ENCODE measurements around the gene DCP1B. TPM values are rescaled to one million over a fixed set of nuclear protein-coding genes. Genes with fewer than 3 reads are reported as not detected.

DCP1B gene
- total and polyA plus RNA-seq, 12 donors: 12.4 to 47.9 (median 28.5) TPM

DNA sequence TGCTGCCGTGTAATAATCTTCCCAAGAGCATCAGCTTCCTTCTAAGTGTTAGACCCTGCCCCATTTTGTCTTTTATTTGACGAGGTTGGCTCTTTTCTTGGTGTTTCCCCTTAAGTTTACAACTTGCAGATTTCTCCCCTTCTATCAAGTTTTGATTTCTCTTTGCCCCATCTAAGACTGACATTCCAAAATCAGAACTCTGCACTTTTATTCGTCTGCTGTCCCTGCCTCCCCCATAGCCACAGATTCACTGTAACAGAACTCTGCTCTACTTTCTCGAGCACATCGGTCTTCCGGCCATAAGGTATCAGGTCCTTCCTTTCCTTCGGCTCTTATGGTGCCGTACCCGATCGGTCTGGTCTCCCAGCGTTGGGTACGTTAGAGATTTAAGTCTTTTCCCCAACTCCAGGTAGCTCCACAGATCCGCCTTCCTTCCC is 563 bp downstream of the DCP1B start:
- DNase-seq: no peak
- Histone ChIP-seq H3K27ac (peak overlapping the region; percentile 58 to 95 (median 88)), H3K36me3 (replicated peaks in 1 of 2) (no peaks in the 10 kb centered on the region), H3K27me3 (no peaks in the 10 kb centered on the region), H3K9me3 (replicated peaks in 1 of 3) (no peaks in the 10 kb centered on the region), H3K4me1 (replicated peaks in 1 of 2) (peaks cover 36 to 55% of the 10 kb centered on the region in 2 donors), H3K4me3 (peak overlapping the region; percentile 63 to 96 (median 81))
- intact Hi-C loops (cut with DNase I): no loop called here
- no peak for TF ChIP-seq POLR2A (IDR thresholded peaks at IDR 0.05)
- TF ChIP-seq, protein P1, sequence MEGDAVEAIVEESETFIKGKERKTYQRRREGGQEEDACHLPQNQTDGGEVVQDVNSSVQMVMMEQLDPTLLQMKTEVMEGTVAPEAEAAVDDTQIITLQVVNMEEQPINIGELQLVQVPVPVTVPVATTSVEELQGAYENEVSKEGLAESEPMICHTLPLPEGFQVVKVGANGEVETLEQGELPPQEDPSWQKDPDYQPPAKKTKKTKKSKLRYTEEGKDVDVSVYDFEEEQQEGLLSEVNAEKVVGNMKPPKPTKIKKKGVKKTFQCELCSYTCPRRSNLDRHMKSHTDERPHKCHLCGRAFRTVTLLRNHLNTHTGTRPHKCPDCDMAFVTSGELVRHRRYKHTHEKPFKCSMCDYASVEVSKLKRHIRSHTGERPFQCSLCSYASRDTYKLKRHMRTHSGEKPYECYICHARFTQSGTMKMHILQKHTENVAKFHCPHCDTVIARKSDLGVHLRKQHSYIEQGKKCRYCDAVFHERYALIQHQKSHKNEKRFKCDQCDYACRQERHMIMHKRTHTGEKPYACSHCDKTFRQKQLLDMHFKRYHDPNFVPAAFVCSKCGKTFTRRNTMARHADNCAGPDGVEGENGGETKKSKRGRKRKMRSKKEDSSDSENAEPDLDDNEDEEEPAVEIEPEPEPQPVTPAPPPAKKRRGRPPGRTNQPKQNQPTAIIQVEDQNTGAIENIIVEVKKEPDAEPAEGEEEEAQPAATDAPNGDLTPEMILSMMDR (IDR thresholded peaks at IDR 0.05): no peak
- 1 to 2% (median 1%) methylated on average over 13 of the region's 13 CpGs for WGBS, 4 donors

DNA sequence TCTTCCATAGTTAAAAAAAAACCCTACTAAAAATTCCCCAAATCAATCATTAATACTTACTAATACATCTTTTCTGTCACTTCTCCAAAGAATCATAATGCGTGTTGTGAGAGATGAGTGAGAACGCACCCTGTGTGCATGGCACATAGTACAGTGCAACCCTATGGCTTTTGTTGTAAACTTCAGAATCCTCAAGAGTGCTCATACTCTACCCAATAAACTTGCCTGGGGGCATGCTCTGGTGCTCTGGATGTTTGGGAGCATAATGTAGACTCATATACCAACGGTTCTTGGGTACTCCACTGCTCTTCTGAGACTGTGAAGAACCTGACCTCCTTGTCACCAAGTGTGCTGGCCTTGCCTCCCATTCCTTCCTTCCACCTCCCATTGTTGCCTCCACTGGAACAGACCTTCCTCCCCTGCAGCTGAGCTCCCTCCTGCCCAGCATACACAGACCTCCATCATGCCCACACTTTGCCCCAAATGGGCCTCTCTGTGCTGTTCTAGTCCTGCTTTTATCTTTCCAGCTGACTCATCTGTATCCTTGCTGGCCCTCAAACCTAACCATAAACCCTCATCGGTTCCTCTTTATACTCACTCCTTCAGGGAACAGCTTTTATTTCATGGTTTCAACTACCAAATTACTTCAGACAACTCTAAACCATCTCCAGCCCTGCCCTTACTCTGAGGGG is 8.9 kb downstream of the DCP1B start:
- Histone ChIP-seq H3K4me3 (no peak overlapping the region), H3K9me3 (replicated peaks in 1 of 3) (no peaks in the 10 kb centered on the region), H3K27ac (peak overlapping the region in 2 of 5 donors; percentile 15 to 29), H3K4me1 (replicated peaks in 1 of 2) (peaks cover 20 to 43% of the 10 kb centered on the region in 2 donors), H3K27me3 (no peaks in the 10 kb centered on the region), H3K36me3 (replicated peaks in 1 of 2) (peaks cover 0 to 25% of the 10 kb centered on the region in 2 donors)
- DNase-seq: no peak
- WGBS, 4 donors: 74 to 85% (median 82%) methylated on average over 3 to 4 of the region's 4 CpGs
- intact Hi-C loops (cut with DNase I): no loop called here
- TF ChIP-seq, protein P1 (IDR thresholded peaks at IDR 0.05): no peak
- no peak for TF ChIP-seq POLR2A (IDR thresholded peaks at IDR 0.05)

DNA sequence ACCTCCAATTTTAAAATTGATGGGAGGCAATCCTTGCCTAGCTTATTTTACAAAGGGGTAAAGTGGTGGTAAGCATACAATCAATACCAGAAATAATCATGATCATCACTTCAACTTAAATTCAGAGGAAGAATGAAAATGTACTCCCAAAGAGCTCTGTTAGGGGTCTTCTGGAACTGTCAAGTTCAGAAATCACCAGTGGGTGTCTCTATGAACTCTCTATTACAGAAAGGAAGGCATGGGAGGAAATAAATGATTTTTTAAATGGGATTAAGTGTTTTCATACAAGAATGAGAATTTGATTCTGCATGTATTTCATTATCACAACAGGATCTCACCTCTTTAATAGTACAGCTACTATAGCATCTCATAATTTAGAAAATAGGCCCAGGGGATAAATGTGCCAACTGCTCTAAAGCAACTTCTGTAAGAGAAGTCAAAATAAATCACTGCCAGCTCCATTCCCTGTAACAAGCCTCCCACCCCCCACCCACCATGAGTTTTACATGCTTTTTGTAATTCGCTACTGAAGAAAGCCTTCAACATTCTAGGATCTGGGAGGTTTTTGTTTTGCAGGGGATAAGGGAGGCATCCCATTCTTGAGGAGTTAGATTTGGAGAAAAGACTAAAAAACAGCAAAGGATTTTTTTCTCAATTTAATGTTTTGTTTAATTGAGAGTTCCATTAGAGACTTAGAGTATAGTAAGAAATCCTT is 9.7 kb downstream of the DCP1B start:
- no peak overlapping the region for H3K4me3 ChIP-seq
- 83 to 100% (median 97%) methylated on average over 1 of the region's 1 CpG for WGBS, 4 donors
- H3K9me3 ChIP-seq (replicated peaks in 1 of 3): no peaks in the 10 kb centered on the region
- H3K27me3 ChIP-seq: no peaks in the 10 kb centered on the region
- no peak for TF ChIP-seq POLR2A (IDR thresholded peaks at IDR 0.05)
- TF ChIP-seq, protein P1 (IDR thresholded peaks at IDR 0.05): no peak
- no peak for DNase-seq
- intact Hi-C loops (cut with DNase I): no loop called here
- peak overlapping the region in 3 of 5 donors; percentile 52 to 67 (median 64) for H3K27ac ChIP-seq
- peaks cover 14 to 39% of the 10 kb centered on the region in 2 donors for H3K4me1 ChIP-seq (replicated peaks in 1 of 2)
- H3K36me3 ChIP-seq (replicated peaks in 1 of 2): peaks cover 0 to 25% of the 10 kb centered on the region in 2 donors

GRCh38 chr12:1993871-1994371 is 10.3 kb downstream of the DCP1B start:
- 66 to 91% (median 86%) methylated on average over 2 of the region's 2 CpGs for WGBS, 4 donors
- H3K9me3 ChIP-seq (replicated peaks in 1 of 3): no peaks in the 10 kb centered on the region
- peak overlapping the region in 3 of 5 donors; percentile 52 to 67 (median 64) for H3K27ac ChIP-seq
- peaks cover 15 to 42% of the 10 kb centered on the region in 2 donors for H3K4me1 ChIP-seq (replicated peaks in 1 of 2)
- H3K27me3 ChIP-seq: no peaks in the 10 kb centered on the region
- intact Hi-C loops (cut with DNase I): no loop called here
- peaks cover 0 to 25% of the 10 kb centered on the region in 2 donors for H3K36me3 ChIP-seq (replicated peaks in 1 of 2)
- no peak for TF ChIP-seq POLR2A (IDR thresholded peaks at IDR 0.05)
- TF ChIP-seq, protein P1 (IDR thresholded peaks at IDR 0.05): no peak
- no peak overlapping the region for H3K4me3 ChIP-seq
- DNase-seq: no peak
